GM23338 (cell line): Measurements from ENCODE around the gene DDX25. TPM values are rescaled to one million over a fixed set of nuclear protein-coding genes. Genes with fewer than 3 reads are reported as not detected.

Source experiments
- ATAC-seq: fragments of 200-7000 bp; cut with Tn5 transposase; 3 replicates; pipeline ENCODE4 v1.9.1; 2020
- DNase-seq: peaks from one replicate; pipeline ENCODE4 v3.0.0-alpha.2; 2015; ENCODE audit warnings: low spot score
- H2AFZ ChIP-seq: fragments of 200-600 bp; sonication (generic); 2 replicates; pipeline ENCODE4 v1.8.0; 2016; ENCODE audit warnings: antibody characterized with exemption, mild to moderate bottlenecking, moderate library complexity
- H3F3A ChIP-seq: fragments of 200-600 bp; sonication (generic); replicated peaks from 2 replicates; pipeline ENCODE4 v1.8.0; 2017; ENCODE audit warnings: antibody characterized with exemption, mixed run types, low read depth
- H3K27ac ChIP-seq: fragments of 200-600 bp; sonication (generic); 2 replicates; pipeline ENCODE4 v1.6.1; 2016; ENCODE audit warnings: low read depth
- H3K27me3 ChIP-seq: fragments of 200-600 bp; sonication (generic); 2 replicates; pipeline ENCODE4 v1.8.0; 2016; ENCODE audit warnings: mild to moderate bottlenecking, mixed run types, moderate library complexity; ENCODE audit not compliant: insufficient read depth
- H3K36me3 ChIP-seq: fragments of 200-600 bp; sonication (generic); 2 replicates; pipeline ENCODE4 v1.8.0; 2016; ENCODE audit warnings: mild to moderate bottlenecking; ENCODE audit not compliant: insufficient read depth
- H3K4me1 ChIP-seq: fragments of 200-600 bp; sonication (generic); 2 replicates; pipeline ENCODE4 v1.8.0; 2016; ENCODE audit warnings: mild to moderate bottlenecking, moderate library complexity; ENCODE audit not compliant: insufficient read depth
- H3K4me2 ChIP-seq: fragments of 200-600 bp; sonication (generic); 2 replicates; pipeline ENCODE4 v1.7.1; 2017; ENCODE audit warnings: mixed run types
- H3K4me3 ChIP-seq: fragments of 200-600 bp; sonication (generic); 2 replicates; pipeline ENCODE4 v1.6.1; 2016; ENCODE audit warnings: mixed run types
- H3K79me2 ChIP-seq: fragments of 200-600 bp; sonication (generic); replicated peaks from 2 replicates; pipeline ENCODE4 v1.8.0; 2017; ENCODE audit warnings: mild to moderate bottlenecking; ENCODE audit not compliant: insufficient read depth
- H3K9me2 ChIP-seq: fragments of 200-600 bp; sonication (generic); 2 replicates; pipeline ENCODE4 v1.8.0; 2017; ENCODE audit not compliant: insufficient read depth
- H4K20me1 ChIP-seq: fragments of 200-600 bp; sonication (generic); replicated peaks from 2 replicates; pipeline ENCODE4 v1.8.0; 2017; ENCODE audit warnings: mild to moderate bottlenecking; ENCODE audit not compliant: insufficient read depth
- H3K27ac Mint-ChIP-seq: 2 replicates; pipeline ENCODE4 v1.8.0; 2020; ENCODE audit warnings: inconsistent platforms, mild to moderate bottlenecking, moderate library complexity, mixed read lengths
- H3K27me3 Mint-ChIP-seq: 3 replicates; pipeline ENCODE4 v1.8.0; 2022; ENCODE audit warnings: low read depth, mild to moderate bottlenecking, moderate library complexity, mixed read lengths, inconsistent platforms; ENCODE audit not compliant: insufficient read depth, poor library complexity
- H3K36me3 Mint-ChIP-seq: 3 replicates; pipeline ENCODE4 v1.8.0; 2021; ENCODE audit warnings: low read depth, mild to moderate bottlenecking, inconsistent platforms, moderate library complexity, mixed read lengths
- H3K4me1 Mint-ChIP-seq: 3 replicates; pipeline ENCODE4 v1.8.0; 2020; ENCODE audit warnings: mild to moderate bottlenecking, inconsistent platforms, mixed read lengths
- H3K4me3 Mint-ChIP-seq: 3 replicates; pipeline ENCODE4 v1.8.0; 2021; ENCODE audit warnings: moderate library complexity, mild to moderate bottlenecking, inconsistent platforms, mixed read lengths
- H3K9me3 Mint-ChIP-seq: 3 replicates; pipeline ENCODE4 v1.8.0; 2020; ENCODE audit warnings: moderate library complexity, mild to moderate bottlenecking, inconsistent platforms, mixed read lengths
- NANOG ChIP-seq: IDR thresholded peaks from 2 replicates; pipeline ENCODE4 v1.6.1; 2016; ENCODE audit warnings: antibody characterized with exemption, borderline replicate concordance
- STAT1 ChIP-seq: IDR thresholded peaks from one replicate; pipeline ENCODE4 v1.6.1; 2016; ENCODE audit warnings: antibody characterized with exemption; ENCODE audit not compliant: unreplicated experiment
- ZNF114 ChIP-seq: fragments of 250-450 bp; sonication (Bioruptor Pico); IDR thresholded peaks from 2 replicates; pipeline ENCODE4 v1.5.0; 2020; ENCODE audit warnings: mild to moderate bottlenecking, moderate library complexity
- polyA plus RNA-seq: library from polyadenylated mRNA; unstranded; fragments of >200 nt; fragmentation: Nextera tagmentation; extraction: Ambion mirVana; gene quantifications from 2 replicates; pipeline ENCODE4 v1.2.1, GENCODE V29; 2016
- total RNA-seq: library from RNA; depleted of rRNA; stranded (reverse); fragments of >200 nt; shearing (Covaris generic); gene quantifications from 2 replicates; pipeline ENCODE4 v1.2.3, GENCODE V29; 2014
- TF ChIP-seq, protein P1 (sequence below): IDR thresholded peaks from one replicate; pipeline ENCODE4 v1.6.1; 2018; ENCODE audit warnings: antibody characterized with exemption; ENCODE audit not compliant: unreplicated experiment
- TF ChIP-seq, protein P2 (sequence below): fragments of 250-450 bp; sonication (Bioruptor Pico); IDR thresholded peaks from 2 replicates; pipeline ENCODE4 v1.5.0; 2020; ENCODE audit warnings: mild to moderate bottlenecking, moderate library complexity
- TF ChIP-seq, protein P3 (sequence below): IDR thresholded peaks from 2 replicates; pipeline ENCODE4 v1.6.1; 2016; ENCODE audit warnings: antibody characterized with exemption

Gene DDX25
- total and polyA plus RNA-seq, 2 experiments from 2014 or later, result 20.6 to 23.6 TPM

DNA sequence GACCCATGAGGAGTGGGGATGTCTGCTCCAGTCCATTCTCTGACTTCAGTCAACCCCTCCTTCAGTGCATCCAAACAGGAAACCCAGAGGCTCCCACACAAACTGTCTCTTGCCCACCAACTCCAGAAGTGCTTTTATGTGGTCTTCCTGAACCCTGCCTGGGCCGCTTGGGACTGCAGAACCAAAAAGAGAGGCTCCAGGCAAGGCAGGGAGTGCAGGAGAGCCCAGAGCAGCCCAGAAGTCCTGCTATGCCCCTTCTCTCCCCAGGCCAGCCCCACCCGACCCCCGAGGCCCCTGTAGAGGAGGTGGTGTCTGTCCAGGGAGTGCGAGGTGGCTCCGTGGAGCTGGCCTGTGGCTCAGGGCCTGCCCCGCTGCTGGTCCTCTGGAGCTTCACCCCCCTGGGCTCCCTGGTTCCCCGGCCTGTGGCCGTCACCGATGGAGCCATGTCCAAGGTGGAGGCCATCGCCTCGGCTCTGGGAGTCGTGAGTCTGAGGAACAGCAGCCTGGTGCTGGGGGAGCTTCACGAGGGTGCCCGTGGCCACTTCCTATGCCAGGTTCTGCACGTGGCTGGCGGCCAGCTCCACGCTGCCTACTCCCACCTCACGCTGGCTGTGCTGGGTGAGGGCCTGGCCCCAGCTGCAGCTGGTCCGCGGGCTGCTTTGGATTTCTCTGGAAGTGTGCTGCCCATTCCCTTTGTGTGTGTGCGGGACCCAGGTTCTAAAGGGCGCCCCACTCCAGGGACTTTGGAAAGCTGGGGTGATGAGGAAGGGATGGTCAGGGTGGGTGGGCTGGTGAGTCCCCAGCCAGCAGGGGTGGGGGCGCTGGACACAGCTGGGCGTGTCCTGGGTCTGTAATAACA lies 43.3 kb downstream of the DDX25 start:
- TF ChIP-seq, protein P1, sequence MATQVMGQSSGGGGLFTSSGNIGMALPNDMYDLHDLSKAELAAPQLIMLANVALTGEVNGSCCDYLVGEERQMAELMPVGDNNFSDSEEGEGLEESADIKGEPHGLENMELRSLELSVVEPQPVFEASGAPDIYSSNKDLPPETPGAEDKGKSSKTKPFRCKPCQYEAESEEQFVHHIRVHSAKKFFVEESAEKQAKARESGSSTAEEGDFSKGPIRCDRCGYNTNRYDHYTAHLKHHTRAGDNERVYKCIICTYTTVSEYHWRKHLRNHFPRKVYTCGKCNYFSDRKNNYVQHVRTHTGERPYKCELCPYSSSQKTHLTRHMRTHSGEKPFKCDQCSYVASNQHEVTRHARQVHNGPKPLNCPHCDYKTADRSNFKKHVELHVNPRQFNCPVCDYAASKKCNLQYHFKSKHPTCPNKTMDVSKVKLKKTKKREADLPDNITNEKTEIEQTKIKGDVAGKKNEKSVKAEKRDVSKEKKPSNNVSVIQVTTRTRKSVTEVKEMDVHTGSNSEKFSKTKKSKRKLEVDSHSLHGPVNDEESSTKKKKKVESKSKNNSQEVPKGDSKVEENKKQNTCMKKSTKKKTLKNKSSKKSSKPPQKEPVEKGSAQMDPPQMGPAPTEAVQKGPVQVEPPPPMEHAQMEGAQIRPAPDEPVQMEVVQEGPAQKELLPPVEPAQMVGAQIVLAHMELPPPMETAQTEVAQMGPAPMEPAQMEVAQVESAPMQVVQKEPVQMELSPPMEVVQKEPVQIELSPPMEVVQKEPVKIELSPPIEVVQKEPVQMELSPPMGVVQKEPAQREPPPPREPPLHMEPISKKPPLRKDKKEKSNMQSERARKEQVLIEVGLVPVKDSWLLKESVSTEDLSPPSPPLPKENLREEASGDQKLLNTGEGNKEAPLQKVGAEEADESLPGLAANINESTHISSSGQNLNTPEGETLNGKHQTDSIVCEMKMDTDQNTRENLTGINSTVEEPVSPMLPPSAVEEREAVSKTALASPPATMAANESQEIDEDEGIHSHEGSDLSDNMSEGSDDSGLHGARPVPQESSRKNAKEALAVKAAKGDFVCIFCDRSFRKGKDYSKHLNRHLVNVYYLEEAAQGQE, result no peak
- TF ChIP-seq, protein P2, sequence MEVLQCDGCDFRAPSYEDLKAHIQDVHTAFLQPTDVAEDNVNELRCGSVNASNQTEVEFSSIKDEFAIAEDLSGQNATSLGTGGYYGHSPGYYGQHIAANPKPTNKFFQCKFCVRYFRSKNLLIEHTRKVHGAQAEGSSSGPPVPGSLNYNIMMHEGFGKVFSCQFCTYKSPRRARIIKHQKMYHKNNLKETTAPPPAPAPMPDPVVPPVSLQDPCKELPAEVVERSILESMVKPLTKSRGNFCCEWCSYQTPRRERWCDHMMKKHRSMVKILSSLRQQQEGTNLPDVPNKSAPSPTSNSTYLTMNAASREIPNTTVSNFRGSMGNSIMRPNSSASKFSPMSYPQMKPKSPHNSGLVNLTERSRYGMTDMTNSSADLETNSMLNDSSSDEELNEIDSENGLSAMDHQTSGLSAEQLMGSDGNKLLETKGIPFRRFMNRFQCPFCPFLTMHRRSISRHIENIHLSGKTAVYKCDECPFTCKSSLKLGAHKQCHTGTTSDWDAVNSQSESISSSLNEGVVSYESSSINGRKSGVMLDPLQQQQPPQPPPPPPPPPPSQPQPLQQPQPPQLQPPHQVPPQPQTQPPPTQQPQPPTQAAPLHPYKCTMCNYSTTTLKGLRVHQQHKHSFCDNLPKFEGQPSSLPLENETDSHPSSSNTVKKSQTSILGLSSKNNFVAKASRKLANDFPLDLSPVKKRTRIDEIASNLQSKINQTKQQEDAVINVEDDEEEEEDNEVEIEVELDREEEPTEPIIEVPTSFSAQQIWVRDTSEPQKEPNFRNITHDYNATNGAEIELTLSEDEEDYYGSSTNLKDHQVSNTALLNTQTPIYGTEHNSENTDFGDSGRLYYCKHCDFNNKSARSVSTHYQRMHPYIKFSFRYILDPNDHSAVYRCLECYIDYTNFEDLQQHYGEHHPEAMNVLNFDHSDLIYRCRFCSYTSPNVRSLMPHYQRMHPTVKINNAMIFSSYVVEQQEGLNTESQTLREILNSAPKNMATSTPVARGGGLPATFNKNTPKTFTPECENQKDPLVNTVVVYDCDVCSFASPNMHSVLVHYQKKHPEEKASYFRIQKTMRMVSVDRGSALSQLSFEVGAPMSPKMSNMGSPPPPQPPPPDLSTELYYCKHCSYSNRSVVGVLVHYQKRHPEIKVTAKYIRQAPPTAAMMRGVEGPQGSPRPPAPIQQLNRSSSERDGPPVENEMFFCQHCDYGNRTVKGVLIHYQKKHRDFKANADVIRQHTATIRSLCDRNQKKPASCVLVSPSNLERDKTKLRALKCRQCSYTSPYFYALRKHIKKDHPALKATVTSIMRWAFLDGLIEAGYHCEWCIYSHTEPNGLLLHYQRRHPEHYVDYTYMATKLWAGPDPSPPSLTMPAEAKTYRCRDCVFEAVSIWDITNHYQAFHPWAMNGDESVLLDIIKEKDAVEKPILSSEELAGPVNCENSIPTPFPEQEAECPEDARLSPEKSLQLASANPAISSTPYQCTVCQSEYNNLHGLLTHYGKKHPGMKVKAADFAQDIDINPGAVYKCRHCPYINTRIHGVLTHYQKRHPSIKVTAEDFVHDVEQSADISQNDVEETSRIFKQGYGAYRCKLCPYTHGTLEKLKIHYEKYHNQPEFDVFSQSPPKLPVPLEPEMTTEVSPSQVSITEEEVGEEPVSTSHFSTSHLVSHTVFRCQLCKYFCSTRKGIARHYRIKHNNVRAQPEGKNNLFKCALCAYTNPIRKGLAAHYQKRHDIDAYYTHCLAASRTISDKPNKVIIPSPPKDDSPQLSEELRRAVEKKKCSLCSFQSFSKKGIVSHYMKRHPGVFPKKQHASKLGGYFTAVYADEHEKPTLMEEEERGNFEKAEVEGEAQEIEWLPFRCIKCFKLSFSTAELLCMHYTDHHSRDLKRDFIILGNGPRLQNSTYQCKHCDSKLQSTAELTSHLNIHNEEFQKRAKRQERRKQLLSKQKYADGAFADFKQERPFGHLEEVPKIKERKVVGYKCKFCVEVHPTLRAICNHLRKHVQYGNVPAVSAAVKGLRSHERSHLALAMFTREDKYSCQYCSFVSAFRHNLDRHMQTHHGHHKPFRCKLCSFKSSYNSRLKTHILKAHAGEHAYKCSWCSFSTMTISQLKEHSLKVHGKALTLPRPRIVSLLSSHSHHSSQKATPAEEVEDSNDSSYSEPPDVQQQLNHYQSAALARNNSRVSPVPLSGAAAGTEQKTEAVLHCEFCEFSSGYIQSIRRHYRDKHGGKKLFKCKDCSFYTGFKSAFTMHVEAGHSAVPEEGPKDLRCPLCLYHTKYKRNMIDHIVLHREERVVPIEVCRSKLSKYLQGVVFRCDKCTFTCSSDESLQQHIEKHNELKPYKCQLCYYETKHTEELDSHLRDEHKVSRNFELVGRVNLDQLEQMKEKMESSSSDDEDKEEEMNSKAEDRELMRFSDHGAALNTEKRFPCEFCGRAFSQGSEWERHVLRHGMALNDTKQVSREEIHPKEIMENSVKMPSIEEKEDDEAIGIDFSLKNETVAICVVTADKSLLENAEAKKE (CRISPR knock-in tag), result no peak
- TF ChIP-seq, protein P3, sequence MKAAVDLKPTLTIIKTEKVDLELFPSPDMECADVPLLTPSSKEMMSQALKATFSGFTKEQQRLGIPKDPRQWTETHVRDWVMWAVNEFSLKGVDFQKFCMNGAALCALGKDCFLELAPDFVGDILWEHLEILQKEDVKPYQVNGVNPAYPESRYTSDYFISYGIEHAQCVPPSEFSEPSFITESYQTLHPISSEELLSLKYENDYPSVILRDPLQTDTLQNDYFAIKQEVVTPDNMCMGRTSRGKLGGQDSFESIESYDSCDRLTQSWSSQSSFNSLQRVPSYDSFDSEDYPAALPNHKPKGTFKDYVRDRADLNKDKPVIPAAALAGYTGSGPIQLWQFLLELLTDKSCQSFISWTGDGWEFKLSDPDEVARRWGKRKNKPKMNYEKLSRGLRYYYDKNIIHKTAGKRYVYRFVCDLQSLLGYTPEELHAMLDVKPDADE, result no peak
- TF ChIP-seq NANOG (no peak), STAT1 (no peak), ZNF114 (no peak)
- H3K27ac Mint-ChIP-seq, result no peak overlapping the region
- Histone ChIP-seq H3K4me2 (no peak overlapping the region), H3K4me3 (no peak overlapping the region), H3K79me2 (no peaks in the 10 kb centered on the region), H4K20me1 (no peaks in the 10 kb centered on the region), H2AFZ (no peak overlapping the region), H3K27me3 (no peaks in the 10 kb centered on the region), H3K4me1 (no peaks in the 10 kb centered on the region), H3K36me3 (no peaks in the 10 kb centered on the region), H3F3A (no peaks in the 10 kb centered on the region), H3K9me2 (no peaks in the 10 kb centered on the region), H3K27ac (no peak overlapping the region)
- peaks cover 9% of the 10 kb centered on the region for H3K4me1 Mint-ChIP-seq
- ATAC-seq (no peak), DNase-seq (no peak)
- no peak overlapping the region for H3K4me3 Mint-ChIP-seq
- H3K27me3 Mint-ChIP-seq, result peaks cover 7% of the 10 kb centered on the region
- H3K36me3 Mint-ChIP-seq, result no peaks in the 10 kb centered on the region; the same call in 2 of the 3 replicates
- H3K9me3 Mint-ChIP-seq, result no peaks in the 10 kb centered on the region
